Heart left ventricle (tissue), 16 donors: ENCODE data around the gene PHLPP2. TPM values are rescaled to one million over a fixed set of nuclear protein-coding genes. Genes with fewer than 3 reads are reported as not detected.

Source experiments
- ATAC-seq, 4 donors: fragments of 200-7000 bp; cut with Tn5 transposase; one replicate each; pipeline ENCODE4 v1.9.1; 2020 to 2022; ENCODE audit warnings: moderate library complexity in 4 of 4, mild to moderate bottlenecking in 3 of 4, moderate number of reproducible peaks in 1 of 4
- DNase-seq, 5 donors: peaks; one replicate each; pipeline ENCODE4 v3.0.0-alpha.2; 2020
- H3K27ac ChIP-seq, 12 donors: fragments of 200-600 bp; sonication (generic) in 4 of 12; one replicate each; pipeline versions ENCODE4 v1.5.0 to v1.8.0; 2016 to 2022; ENCODE audit warnings: mild to moderate bottlenecking in 2 of 12
- H3K27me3 ChIP-seq, 9 donors: fragments of 200-600 bp; sonication (generic) in 2 of 9; one replicate each; pipeline versions ENCODE4 v1.5.1 to v1.8.0; 2016 to 2022; ENCODE audit warnings: mild to moderate bottlenecking in 3 of 9
- H3K36me3 ChIP-seq, 9 donors: fragments of 200-600 bp; sonication (generic) in 2 of 9; one replicate each; pipeline versions ENCODE4 v1.5.0 to v1.8.0; 2018 to 2022; ENCODE audit warnings: mild to moderate bottlenecking in 2 of 9
- H3K4me1 ChIP-seq, 12 donors: fragments of 200-600 bp; sonication (generic) in 4 of 12; one replicate each; pipeline versions ENCODE4 v1.5.0 to v1.8.0; 2016 to 2022; ENCODE audit warnings: mild to moderate bottlenecking in 3 of 12
- H3K4me3 ChIP-seq, 12 donors: fragments of 200-600 bp; sonication (generic) in 4 of 12; one replicate each; pipeline versions ENCODE4 v1.5.0 to v1.8.0; 2017 to 2022; ENCODE audit warnings: mild to moderate bottlenecking in 9 of 12, moderate library complexity in 4 of 12
- H3K9me3 ChIP-seq, 12 donors: fragments of 200-600 bp; sonication (generic) in 4 of 12; one replicate each; pipeline versions ENCODE4 v1.5.0 to v1.8.0; 2016 to 2022; ENCODE audit warnings: mild to moderate bottlenecking in 1 of 12
- POLR2A ChIP-seq, 2 donors: fragments of 450-650 bp; IDR thresholded peaks; one replicate each; pipeline ENCODE4 v1.6.1; 2017; ENCODE audit warnings: antibody characterized with exemption in 2 of 2, mild to moderate bottlenecking in 2 of 2, moderate library complexity in 2 of 2
- WGBS, 4 donors: extraction: QIAGEN DNeasy Blood & Tissue Kit in 2 of 4; methylation state at CpG; one replicate each; pipeline versions ENCODE4 v1.1.5 to v1.1.7; 2013 to 2018; 5-methylcytosine and 5-hydroxymethylcytosine counted together
- intact Hi-C, 10 donors: fragments of 100-400 bp; cut with DNase I; formaldehyde crosslinking; loops; one replicate each; pipeline versions ENCODE4 v1.11.1 to v1.14.2; 2022
- polyA plus RNA-seq, 2 donors: library from polyadenylated mRNA; stranded (reverse); fragments of 200-250 nt; gene quantifications; one replicate each; pipeline ENCODE4 v1.2.3, GENCODE V29; 2013
- total RNA-seq, 9 donors: library from RNA; depleted of rRNA in 2 of 9; stranded (reverse); fragments of >200 nt in 2 of 9; fragmentation: NEBNext Ultra II Directional in 3 of 9; extraction: Animal tissue kit (Norgen Biotek cat#: 25700) in 3 of 9; gene quantifications; one replicate each; pipeline versions ENCODE4 v1.1.0 to v1.2.4, GENCODE V29; 2016 to 2023
- TF ChIP-seq, protein P1 (sequence below), 12 donors: fragments of 200-600 bp; sonication (generic) in 4 of 12; IDR thresholded peaks; one replicate each; pipeline versions ENCODE4 v1.5.0 to v1.8.0; 2018 to 2022; ENCODE audit warnings: antibody characterized with exemption in 12 of 12, mild to moderate bottlenecking in 5 of 12
- donor health status: ischemic (EF 13 %, LVEDD 7.1; RV severe dilation, severe dysfunction).
- donor health status: healthy with polysubstance abuse.
- donor health status: DM: no; HTN: yes; CAD: no.
- donor health status: DM: no; HTN: no; CAD: no.
- donor health status: ischemic (EF 25% LVEDD 6.9; RV normal size, moderate dysfunction).
- donor health status: ischemic (EF 25% LVEDD 5.7; RV mildly dilated, moderate dysfunction).
- donor health status: healthy.
- donor health status: DM: yes; HTN: yes; CAD: no.
- donor health status: ischemic (EF 35%, LVEDD 5.7; RV mildly dilated, moderate dysfunction).
- donor health status: nonischemic (EF 11% LVEDD 7.7; RV severe dilation, severe dysfunction).
- donor health status: DM: yes; HTN: yes; CAD: no.
- donor health status: PGD.
- donor health status: ischemic (EF 29% LVEDD 5.4; RV normal size, mild dysfunction).
- donor health status: nonischemic (EF 23%, LVEDD 6.1; RV moderate dilation, normal function).

Gene PHLPP2
- total and polyA plus RNA-seq, 11 donors: 0.99 to 7.4 (median 3.1) TPM

DNA sequence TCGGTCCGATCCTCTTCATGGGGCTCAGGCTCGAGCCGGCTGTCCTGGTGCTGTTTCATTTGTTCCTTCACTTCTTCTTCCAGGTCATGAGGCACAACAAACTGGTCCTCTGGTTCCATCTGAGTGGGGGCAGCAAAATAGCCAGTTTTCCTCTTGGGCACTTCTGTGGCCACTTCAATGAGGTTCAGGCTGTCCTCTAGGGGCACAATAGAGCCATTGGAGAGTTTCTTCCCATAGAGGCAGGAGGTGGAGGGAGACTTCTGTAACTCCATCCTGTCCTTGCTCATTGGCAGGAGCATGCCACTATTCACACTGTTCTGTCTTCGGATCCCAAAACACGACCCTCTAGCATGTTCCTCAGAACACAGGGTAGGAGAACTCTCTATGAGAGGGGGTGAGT, 75.6 kb downstream of the PHLPP2 start:
- 76 to 95% (median 94%) methylated on average over 6 of the region's 6 CpGs for WGBS, 4 donors
- Histone ChIP-seq H3K36me3 (peaks cover 0 to 79% (median 39%) of the 10 kb centered on the region in 9 donors), H3K27ac (no peak overlapping the region), H3K9me3 (no peaks in the 10 kb centered on the region), H3K27me3 (no peaks in the 10 kb centered on the region), H3K4me3 (no peak overlapping the region), H3K4me1 (no peaks in the 10 kb centered on the region)
- no peak for TF ChIP-seq POLR2A (IDR thresholded peaks at IDR 0.05)
- TF ChIP-seq, protein P1, sequence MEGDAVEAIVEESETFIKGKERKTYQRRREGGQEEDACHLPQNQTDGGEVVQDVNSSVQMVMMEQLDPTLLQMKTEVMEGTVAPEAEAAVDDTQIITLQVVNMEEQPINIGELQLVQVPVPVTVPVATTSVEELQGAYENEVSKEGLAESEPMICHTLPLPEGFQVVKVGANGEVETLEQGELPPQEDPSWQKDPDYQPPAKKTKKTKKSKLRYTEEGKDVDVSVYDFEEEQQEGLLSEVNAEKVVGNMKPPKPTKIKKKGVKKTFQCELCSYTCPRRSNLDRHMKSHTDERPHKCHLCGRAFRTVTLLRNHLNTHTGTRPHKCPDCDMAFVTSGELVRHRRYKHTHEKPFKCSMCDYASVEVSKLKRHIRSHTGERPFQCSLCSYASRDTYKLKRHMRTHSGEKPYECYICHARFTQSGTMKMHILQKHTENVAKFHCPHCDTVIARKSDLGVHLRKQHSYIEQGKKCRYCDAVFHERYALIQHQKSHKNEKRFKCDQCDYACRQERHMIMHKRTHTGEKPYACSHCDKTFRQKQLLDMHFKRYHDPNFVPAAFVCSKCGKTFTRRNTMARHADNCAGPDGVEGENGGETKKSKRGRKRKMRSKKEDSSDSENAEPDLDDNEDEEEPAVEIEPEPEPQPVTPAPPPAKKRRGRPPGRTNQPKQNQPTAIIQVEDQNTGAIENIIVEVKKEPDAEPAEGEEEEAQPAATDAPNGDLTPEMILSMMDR (IDR thresholded peaks at IDR 0.05): peak in 3 of 12 donors; percentile 5 to 22 (median 18)
- ATAC-seq (peak in 1 of 4 donors; percentile 41), DNase-seq (no peak)
- intact Hi-C loops: no loop called here

DNA sequence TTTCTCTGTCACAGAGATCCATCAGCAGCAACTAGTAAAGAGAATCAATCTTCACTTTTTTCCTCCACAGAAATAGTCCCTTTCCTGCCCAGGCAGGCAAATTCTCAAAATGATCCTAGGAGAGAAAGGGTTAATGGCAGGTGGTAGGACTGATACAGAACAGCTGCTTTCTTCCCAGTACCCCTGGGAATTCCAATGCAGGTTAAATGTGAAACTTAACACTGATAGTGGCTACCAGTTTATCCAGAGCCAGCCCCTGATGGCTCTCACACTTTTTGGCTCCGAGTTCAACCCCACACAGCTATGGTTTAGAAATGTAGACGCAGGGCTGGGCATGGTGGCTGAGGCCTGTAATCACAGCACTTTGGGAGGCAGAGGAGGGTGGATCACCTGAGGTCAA, 76.3 kb downstream of the PHLPP2 start:
- Histone ChIP-seq H3K4me3 (no peak overlapping the region), H3K36me3 (peaks cover 0 to 73% (median 39%) of the 10 kb centered on the region in 9 donors), H3K4me1 (no peaks in the 10 kb centered on the region), H3K27ac (no peak overlapping the region), H3K9me3 (no peaks in the 10 kb centered on the region), H3K27me3 (no peaks in the 10 kb centered on the region)
- no peak for ATAC-seq
- WGBS, 4 donors: 82 to 96% (median 90%) methylated on average over 2 of the region's 2 CpGs
- no peak for DNase-seq
- intact Hi-C loops: no loop called here
- TF ChIP-seq POLR2A (IDR thresholded peaks at IDR 0.05): no peak
- TF ChIP-seq, protein P1 (IDR thresholded peaks at IDR 0.05): no peak

DNA sequence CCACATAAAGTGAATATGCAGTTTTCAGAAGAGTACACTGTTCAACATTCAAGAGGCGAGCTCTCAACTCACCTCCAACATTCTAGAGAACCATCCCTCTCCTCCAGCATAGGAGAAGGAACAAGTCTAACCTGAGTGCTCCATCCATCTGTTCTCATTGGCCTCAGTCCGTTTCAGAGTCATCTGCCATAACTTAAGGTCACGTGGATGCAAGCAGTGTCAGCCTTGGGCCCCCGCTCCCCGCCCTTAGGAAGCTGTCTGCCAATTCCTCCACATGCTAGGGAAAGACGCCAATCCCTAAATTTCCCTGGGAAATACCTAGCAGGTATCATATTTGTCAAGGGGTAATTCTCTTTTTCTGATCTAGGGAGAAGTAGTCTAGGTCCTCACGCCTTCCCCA, 77.1 kb downstream of the PHLPP2 start:
- H3K27me3 ChIP-seq: no peaks in the 10 kb centered on the region
- H3K4me1 ChIP-seq: no peaks in the 10 kb centered on the region
- 75 to 84% (median 80%) methylated on average over 7 of the region's 7 CpGs for whole genome bisulfite sequencing, 4 donors
- no peak for TF ChIP-seq POLR2A (IDR thresholded peaks at IDR 0.05)
- TF ChIP-seq, protein P1 (IDR thresholded peaks at IDR 0.05): no peak
- H3K9me3 ChIP-seq: no peaks in the 10 kb centered on the region
- intact Hi-C loops: no loop called here
- DNase-seq (no peak), ATAC-seq (no peak)
- no peak overlapping the region for H3K4me3 ChIP-seq
- no peak overlapping the region for H3K27ac ChIP-seq
- peaks cover 0 to 66% (median 35%) of the 10 kb centered on the region in 9 donors for H3K36me3 ChIP-seq

DNA sequence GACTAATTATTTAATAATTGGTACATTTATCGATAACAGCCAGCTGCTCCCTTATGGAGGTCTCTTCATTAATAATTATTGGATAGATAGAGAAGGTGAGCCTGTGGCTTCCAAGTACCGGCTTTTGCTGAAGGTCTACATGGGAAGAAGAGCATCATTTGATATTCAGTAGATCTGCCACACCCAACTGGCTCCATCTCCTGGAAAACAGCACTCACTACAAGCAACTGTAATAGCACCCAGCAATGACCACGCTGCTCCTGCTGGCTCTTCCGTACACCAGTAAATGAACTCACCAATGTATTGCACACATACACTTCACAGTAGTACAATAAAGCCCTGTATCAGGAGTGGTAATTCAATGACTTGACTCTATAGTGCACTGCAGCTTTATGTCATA, 79.1 kb downstream of the PHLPP2 start:
- DNase-seq (no peak), ATAC-seq (no peak)
- intact Hi-C loops: no loop called here
- TF ChIP-seq, protein P1 (IDR thresholded peaks at IDR 0.05): peak in 4 of 12 donors; percentile 13 to 22 (median 19)
- TF ChIP-seq POLR2A (IDR thresholded peaks at IDR 0.05): no peak
- H3K9me3 ChIP-seq: no peaks in the 10 kb centered on the region
- H3K4me3 ChIP-seq: no peak overlapping the region
- no peaks in the 10 kb centered on the region for H3K27me3 ChIP-seq
- H3K36me3 ChIP-seq: peaks cover 0 to 49% (median 26%) of the 10 kb centered on the region in 9 donors
- no peak overlapping the region for H3K27ac ChIP-seq
- H3K4me1 ChIP-seq: no peaks in the 10 kb centered on the region
- 81 to 95% (median 86%) methylated on average over 4 of the region's 4 CpGs for WGBS, 4 donors
